COLO829 (cell line): ENCODE results near the gene FAM20B.

Source experiments
- DNase-seq: peaks from one replicate; pipeline ENCODE4 v3.0.0; 2012; ENCODE audit warnings: low spot score

Gene FAM20B

DNA sequence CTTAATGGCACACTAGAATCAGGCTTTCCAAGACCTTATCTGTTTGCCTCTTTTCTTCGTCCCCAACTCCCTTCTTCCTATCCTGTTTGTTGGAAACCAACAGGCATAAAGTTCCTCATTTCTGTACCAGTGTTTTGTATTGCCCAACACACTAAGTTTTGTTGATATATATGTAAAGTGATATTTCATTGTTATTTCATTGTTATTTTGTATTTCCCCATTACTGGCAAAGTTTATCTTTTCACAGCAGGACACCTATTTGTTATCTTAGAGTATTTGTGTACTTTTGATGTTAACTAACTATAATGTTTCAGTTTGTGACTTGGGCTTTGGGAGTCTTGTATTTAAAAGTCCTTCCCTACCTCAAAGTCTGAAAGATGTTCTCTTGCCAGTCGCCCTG is 27.1 kb downstream of the FAM20B start:
- DNase-seq: no peak

- DNase-seq: no peak
Observed at GRCh38 chr1:179053486-179053885, 27.8 kb downstream of the FAM20B start.

- DNase-seq: no peak
Observed at GRCh38 chr1:179055937-179056336, 30.2 kb downstream of the FAM20B start.

DNA sequence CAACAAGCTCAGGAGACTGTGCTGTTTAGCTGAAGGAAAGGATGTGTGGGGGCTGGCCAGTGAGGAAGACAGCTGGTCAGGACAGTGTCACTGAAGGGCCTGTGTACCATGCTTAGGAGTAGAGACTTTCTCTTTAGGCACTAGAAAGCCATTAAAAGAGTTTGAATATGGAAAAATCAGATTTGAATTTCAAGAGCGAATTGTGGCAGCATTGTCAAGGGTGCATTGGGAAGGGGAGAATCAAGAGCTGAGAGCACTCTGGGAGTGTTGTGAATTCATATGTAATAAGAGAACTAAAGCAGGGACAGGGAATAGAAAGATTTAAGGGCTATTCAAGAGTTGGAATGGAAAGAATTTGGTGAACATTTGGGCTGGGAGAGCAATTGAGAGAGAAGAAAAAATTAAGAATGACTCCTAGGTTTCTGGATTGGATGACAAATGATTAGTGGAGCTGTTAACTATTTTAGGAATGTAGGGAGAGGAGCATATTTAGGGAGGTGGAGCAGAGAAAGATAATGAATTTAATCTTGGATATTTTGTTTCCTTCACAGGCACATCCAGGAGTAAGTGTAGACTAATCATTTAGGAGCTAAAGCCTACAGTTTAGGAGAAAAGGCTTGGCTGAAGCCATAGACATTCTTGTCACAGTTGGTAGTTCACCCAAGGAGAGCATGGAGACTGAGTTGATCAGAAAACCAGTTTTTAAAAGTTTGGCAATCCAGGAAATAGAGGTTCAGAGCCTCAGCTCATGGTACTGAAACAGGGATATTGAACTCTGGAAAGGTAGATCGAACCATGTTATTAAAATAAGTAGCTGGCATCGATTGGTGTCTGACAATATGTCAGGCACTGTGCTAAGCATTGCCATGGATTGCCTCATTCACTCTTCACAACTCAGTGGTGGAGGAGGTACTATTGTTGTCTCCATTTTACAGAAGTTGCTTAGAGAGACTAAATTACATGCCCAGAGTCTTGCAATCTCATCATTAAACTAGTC is 33.1 kb downstream of the FAM20B start:
- DNase-seq: no peak

DNA sequence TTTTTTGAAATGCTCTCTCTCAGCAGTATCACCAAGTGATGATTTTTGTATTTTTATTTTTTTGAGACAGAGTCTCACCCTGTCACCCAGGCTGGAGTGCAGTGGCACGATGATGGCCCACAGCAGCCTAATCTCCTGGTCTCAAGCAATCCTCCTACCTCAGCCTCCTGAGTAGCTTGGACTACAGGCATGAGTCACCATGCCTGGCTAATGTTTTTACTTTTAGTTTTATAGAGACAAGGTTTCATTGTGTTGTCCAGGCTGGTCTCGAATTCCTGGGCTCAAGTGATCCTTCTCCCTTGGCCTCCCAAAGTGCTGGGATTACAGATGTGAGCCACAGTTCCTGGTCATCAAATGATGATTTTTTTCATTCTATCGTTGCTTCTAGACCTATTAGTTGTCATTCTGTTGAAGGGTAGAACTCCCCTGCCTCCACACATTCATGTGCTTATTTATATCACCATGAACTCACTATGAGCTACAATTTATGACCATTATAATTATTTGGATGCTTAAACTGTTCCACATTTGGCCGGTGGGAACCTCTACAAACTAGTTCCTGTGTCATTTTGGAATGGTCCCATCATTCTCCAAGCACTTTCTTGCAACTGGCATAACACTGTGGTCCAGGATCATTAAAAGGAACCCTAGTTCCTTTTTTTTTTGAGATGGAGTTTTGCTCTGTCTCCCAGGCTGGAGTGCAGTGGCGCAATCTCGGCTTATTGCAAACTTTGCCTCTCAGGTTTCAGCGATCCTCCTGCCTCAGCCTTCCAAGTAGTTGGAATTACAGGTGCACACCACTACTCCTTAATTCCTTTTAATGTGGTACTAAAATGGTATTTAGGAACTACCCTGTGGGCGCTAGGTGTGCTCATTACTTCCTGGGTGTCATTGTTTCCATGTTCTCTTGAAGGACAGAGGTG is 35.9 kb downstream of the FAM20B start:
- DNase-seq: no peak

DNA sequence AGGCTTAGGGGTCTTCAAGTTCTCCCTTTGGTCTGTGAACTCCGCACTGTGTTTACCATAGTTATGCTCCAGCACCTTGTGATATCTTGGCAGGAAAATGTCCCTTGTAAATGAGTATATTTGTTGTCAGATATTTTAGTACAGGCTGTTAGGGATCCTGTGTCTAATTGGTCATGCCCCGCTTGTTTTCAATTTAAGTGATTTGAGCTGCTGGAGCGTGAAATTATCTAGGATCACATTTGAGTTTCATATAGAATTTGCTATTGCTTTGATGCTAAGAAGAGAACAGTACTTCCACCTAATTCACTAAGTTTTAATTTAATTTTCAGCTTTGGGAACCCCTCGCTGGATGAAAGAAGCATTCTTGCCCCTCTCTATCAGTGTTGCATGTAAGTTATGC is 40.8 kb downstream of the FAM20B start:
- no peak for DNase-seq

GRCh38 chr1:179077396-179077795 is 51.7 kb downstream of the FAM20B start:
- DNase-seq: no peak

DNA sequence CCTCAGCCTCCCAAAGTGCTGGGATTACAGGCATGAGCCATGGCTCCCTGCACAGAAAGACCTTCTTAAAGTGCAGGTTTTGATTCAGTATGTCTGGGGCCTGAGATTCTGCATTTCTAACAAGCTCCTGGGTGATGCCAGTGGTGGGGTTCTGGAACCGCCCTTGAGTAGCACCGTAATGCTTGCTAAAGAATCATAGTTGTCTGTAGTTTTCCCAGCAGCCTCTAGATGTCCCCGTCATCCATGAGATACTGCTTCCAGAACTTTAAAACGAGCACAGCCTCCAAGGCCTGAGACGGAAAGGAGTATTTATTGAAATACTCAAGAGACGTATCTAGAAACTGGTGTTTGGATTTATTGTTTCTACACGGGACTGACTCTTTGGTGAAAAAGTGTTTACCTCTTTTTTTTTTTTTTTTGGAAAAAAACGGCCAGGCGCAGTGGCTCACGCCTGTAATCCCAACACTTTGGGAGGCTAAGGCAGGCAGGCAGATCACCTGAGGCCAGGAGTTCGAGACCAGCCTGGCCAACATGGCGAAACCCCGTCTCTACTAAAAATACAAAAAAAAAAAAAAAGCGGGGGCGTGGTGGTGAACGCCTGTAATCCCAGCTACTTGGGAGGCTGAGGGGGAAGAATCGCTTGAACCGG is 53.5 kb downstream of the FAM20B start:
- peak; percentile 71 for DNase-seq

DNA sequence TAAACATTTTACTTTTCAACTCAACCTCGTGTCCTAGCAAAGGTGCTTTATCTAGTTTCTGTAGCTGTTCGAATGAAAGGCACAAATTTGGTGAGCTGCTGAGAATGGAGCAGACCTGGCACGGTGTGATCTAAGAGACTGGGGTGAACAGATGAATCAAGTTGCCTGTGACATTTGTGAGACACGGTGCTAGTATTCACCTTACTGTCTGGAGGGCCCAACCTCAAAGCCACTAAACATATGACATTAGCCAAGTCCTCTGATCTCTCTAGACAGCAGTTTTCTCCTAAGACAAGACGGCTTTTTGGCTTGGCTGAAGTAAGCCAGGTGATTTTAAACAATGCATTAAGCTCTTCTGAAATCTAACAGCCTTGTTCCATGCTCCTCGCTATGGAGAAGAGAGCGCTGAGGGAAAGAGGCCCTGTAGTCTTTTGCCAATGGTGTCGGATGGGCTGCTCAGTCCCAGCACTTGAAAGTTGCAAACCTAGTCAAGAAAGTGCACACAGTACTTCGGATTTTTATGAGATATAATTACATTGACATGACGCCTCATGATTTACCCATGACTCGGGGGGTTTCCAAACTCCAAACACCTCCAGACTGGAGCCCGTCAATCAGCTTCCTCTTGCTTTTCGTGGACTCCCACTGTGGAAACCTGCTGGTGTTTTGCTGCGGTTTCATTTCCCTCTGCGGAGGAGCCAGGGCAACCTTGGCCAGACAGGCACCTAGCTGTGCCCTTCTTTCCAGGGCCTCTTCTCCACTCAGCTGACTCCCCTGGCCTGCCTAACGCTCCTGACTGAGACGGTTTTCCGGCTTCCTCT is 55.4 kb downstream of the FAM20B start:
- no peak for DNase-seq

- DNase-seq: peak; percentile 62
Observed at GRCh38 chr1:179081687-179082332, 56.1 kb downstream of the FAM20B start, which contains the start of gene TOR3A. Gene TOR3A (plus strand): TSS chr1:179082070. CDS start chr1:179082129, 59 bp downstream.

GRCh38 chr1:179082333-179082998 is 56.8 kb downstream of the FAM20B start:
- no peak for DNase-seq

DNA sequence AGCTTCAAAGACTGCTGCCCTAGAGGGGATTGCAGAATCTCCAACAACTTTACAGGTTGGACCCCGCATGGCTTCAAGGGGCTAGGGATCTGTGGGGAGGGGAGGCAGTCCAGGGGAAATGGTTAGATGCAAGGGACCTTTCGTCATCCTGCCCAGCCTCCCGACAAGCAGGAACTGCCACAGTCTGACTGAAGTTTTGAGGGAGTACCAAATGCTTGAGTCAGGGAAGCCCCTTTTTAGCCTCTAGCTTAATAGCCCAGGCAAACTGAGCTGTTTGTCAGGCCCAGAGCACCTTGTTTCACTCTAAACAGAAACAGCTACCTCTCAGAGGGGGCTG is 57.3 kb downstream of the FAM20B start:
- DNase-seq: no peak

GRCh38 chr1:179083533-179083932 is 57.8 kb downstream of the FAM20B start:
- no peak for DNase-seq

- DNase-seq: no peak
Observed at GRCh38 chr1:179087665-179088064, 62.0 kb downstream of the FAM20B start.

DNA sequence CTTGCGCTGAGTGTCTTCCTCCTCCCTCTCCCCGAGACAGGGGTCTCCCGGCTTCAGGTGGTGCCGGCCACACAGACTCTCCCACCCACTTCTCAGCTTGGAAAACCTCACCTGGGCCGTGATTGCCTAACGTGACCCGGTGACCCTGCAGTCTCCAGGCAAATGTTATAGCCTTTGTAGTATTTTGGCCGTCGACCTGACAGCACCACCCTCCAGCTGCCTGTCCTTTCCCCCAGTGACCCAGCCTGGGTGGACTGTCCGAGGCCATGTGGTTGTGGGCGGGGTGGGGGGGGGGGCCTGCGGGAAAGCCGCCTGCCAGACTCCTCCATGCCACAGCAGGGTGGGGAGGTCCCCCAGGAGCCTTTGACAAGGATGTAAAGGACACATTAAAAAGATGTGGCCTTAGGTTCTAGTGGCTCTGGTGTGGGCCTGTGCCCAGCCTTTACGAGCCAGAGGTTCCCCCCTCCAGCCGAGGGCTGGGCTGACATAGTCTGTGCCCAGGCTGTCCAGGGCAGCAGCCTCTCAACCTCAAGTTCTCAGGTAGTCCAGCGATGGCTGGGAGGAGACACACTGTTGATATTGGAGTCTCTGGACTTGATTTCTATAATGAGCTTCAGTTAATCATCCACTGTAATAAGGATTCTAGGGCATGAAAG is 64.3 kb downstream of the FAM20B start:
- no peak for DNase-seq

GRCh38 chr1:179090522-179090921 is 64.8 kb downstream of the FAM20B start:
- no peak for DNase-seq

DNA sequence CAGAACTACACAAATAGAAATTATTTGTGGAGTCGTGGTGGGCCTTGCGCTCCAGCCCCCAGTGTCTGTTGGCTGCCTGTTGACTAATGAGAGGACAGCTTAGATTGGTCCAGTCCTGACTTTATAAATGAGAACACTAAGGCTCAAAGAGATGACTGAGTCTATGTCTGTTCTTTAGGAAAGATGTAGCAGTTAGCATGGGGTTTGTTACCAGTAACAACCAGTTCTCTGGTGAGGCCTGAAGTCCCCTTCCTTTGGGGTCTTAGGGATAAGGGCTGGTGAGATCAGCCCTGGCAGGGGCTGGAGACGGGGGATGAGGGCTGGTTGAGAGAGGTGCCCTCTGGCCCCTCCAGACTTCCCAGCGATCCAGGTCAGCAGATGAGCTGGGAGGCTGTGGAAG is 65.2 kb downstream of the FAM20B start:
- DNase-seq: no peak

DNA sequence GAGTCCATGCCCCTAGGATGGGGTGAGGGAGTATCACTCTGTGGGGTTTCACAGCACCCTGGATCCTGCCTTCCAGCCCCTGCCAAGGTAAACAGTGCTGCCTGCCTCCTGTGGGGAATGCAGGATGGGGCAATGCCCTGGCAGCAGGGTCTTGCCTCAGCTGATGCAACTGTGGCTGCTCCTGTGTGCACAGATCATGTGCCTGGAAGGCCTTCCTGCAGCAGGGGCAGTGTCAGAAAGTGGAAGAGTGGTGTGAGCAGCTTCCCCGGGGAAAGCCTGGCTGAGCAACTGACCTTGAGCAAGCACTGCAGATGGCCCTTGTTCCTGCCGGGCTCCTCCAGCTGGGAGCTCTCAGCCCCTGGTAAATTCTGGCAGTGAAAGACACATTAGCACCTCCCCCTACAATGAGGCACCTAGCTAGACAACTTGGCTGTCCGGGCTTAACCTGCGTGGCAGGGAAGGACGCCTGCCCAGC is 66.0 kb downstream of the FAM20B start:
- no peak for DNase-seq

GRCh38 chr1:179092896-179093461 is 67.3 kb downstream of the FAM20B start:
- no peak for DNase-seq
